ENCODE results near the gene HIC2.
"Not testable (repeated sequence)": the region's sequence is repeated elsewhere in the genome, so short reads cannot be mapped to it uniquely, and the experiment has no call there.

The HIC2 gene

GRCh38 chr22:21434378-21435233 lies 17.4 kb downstream of the HIC2 start:
- not testable (repeated sequence) for DNase-seq (ENCODE audit: low read depth)

DNA sequence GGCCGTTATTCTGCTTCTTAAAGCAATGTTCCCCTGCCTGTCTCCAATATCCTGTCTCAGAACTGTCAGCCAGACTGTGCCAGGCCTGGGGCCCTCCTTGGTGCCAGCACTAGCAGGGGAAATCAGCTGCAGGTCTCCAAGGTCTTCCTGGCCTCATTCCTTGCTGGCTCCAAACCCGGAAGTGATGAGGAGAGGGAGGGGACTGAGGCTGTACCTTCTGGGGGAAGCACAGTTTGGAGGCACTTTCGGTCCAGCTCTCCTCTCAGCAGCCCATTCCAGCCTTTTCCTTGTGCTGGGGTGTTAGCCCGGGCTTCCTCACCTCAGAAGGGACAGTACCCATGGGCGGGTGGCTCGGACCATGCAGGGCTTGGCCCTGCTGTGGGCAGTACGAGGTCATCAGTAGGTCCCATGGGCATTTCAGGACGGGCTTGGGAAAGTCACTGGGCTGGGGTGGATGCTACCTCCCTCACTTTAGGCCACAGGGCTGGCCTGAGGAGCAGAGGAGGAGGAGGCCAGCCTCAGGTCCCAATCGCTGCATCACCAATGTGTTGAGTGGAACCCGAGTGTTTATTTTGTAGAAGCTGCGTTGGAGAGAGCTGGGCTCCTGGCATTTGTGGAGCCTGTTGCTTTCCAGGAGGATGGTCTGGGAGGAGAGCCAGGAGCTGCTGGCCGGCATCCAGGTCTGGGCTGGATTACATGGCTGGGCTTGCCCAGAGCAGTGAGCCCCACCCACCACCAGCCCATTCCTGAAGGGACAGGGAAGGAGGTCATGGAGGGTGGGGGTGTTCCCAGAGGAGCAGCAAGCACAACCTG lies 19.0 kb downstream of the HIC2 start:
- not testable (repeated sequence) for DNase-seq (ENCODE audit: low read depth)

DNA sequence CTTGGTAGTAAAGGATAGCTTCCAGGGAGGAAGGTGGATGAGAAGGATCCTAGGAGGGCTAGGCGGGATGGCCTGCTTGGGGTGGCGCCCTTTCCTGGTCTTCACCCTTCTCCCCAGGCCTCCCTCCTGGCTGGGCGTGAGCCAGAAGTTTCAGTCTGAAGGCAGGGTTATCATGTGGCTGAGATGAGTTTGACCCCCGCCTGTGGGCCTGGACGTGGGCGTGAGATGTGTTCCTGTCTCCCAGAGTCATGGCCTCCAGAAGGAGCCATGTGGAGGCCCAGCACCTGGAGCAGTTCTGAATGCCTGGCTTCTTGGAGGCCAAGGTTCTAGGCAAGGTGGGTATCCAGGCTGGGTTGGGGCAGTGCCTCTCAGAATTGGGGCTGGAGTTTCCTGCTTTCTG lies 20.8 kb downstream of the HIC2 start:
- DNase-seq (ENCODE audit: low read depth): not testable (repeated sequence)

- DNase-seq (ENCODE audit: low read depth): not testable (repeated sequence)
These were observed 23.0 kb downstream of the HIC2 start for GRCh38 chr22:21440018-21440636.

- not testable (repeated sequence) for DNase-seq (ENCODE audit: low read depth)
These were observed 23.5 kb downstream of the HIC2 start for GRCh38 chr22:21440676-21441075.

- DNase-seq (ENCODE audit: low read depth): not testable (repeated sequence)
These were observed 24.0 kb downstream of the HIC2 start for GRCh38 chr22:21441170-21441569.

GRCh38 chr22:21442123-21442522 lies 25.0 kb downstream of the HIC2 start:
- DNase-seq (ENCODE audit: low read depth): not testable (repeated sequence)

DNA sequence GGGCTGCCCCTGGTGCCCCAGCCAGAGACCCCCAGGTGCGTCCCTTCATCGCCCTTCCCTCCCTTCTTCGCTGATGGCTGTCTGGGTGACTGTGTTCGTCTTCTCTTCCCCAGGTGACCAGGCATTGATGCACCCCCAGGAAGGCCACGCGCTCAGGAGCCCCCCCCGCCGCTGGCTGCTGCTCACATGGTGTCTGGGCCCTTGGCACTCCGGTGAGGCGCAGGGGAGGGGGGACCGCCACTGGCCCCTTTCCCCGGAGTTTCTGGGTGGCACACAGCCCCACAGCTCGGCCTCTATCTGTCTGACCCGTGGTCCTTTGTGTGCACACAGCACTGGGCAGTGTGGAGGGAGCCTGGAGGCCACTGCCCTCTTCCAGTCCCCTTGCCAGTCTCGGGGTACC lies 25.5 kb downstream of the HIC2 start:
- DNase-seq (ENCODE audit: low read depth): not testable (repeated sequence)

- DNase-seq (ENCODE audit: low read depth): no peak
These were observed 26.0 kb downstream of the HIC2 start for GRCh38 chr22:21443057-21443734.

DNA sequence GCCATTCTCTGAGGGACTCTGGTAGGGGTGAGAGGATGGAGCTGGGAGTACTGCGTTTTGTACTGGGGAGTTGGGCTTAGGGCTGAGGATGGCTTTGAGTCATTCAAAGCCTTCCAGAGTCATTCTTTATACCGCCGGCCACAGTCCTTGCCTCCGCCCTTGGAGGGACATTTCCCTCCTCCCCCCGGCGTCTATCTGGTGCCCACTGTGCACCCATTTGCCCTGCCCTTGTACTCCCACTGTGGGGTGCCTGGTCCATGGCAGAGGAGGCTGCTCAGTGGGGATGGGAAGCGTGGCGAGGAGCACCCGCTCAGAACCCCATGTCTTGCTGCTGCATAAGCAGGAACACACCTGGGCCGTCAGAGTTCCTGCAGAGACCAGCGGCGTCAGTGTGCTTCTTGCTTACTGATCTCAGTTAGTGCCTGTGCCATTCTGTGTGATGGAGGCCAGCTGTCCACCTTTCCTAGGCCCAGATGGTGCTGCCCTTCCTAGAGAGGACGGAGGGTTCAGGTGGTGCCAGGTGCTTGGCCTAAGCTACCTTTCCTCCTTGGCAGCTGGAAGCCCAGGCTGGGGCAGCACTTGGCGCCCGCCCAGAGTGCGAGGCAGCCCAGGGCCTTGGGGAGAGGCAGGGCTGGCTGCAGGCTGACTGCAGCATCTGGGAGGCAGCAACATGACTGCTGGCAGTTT lies 26.7 kb downstream of the HIC2 start:
- DNase-seq (ENCODE audit: low read depth): no peak

DNA sequence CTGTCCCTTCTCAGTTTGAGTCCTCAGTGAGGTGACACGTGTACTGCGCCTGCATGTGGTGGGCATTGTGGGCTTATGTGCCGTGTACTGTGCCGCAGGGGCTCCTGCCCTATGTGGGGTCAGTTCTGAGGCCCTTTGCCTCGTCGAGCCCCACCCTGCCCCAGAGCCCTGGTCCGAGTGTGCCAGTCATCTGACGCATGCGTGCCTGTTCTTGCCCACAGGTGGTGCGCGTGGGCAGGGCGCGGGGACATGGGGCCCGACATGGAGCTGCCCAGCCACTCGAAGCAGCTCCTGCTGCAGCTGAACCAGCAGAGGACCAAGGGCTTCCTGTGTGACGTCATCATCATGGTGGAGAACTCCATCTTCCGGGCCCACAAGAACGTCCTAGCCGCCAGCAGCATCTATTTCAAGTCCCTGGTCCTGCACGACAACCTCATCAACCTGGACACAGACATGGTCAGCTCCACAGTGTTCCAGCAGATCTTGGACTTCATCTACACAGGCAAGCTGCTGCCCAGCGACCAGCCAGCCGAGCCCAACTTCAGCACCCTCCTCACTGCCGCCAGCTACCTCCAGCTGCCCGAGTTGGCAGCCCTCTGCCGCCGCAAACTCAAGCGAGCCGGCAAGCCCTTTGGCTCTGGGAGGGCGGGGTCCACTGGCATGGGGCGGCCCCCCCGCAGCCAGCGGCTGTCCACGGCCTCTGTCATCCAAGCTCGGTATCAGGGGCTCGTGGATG lies 27.7 kb downstream of the HIC2 start:
- no peak for DNase-seq (ENCODE audit: low read depth)

DNA sequence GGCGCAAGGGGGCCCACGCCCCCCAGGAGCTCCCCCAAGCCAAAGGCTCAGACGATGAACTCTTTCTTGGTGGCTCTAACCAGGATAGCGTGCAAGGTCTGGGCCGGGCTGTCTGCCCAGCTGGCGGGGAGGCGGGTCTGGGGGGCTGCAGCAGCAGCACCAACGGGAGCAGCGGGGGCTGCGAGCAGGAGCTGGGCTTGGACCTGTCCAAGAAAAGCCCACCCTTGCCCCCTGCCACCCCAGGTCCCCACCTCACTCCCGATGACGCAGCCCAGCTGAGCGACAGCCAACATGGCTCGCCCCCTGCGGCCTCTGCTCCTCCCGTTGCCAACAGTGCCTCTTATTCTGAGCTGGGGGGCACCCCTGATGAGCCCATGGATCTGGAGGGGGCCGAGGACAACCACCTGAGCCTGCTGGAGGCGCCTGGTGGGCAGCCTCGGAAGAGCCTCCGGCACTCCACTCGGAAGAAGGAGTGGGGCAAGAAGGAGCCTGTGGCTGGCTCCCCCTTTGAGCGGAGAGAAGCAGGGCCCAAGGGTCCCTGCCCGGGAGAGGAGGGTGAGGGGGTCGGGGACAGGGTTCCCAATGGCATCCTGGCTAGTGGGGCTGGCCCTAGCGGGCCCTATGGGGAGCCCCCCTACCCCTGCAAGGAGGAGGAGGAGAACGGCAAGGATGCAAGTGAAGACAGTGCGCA lies 28.4 kb downstream of the HIC2 start:
- no peak for DNase-seq (ENCODE audit: low read depth)

DNA sequence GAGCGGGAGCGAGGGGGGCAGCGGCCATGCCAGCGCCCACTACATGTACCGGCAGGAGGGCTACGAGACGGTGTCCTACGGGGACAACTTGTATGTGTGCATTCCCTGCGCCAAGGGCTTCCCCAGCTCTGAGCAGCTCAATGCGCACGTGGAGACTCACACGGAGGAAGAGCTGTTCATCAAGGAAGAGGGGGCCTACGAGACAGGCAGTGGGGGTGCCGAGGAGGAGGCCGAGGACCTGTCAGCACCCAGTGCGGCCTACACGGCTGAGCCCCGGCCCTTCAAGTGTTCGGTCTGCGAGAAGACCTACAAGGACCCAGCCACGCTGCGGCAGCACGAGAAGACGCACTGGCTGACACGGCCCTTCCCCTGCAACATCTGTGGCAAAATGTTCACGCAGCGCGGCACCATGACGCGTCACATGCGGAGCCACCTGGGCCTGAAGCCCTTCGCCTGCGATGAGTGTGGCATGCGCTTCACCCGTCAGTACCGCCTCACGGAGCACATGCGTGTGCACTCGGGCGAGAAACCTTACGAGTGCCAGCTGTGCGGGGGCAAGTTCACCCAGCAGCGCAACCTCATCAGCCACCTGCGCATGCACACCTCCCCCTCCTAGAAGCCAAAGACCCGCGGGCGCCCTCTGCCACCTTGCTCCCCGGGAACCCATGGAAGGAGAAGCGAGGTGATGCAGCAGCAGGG lies 29.1 kb downstream of the HIC2 start:
- no peak for DNase-seq (ENCODE audit: low read depth)

GRCh38 chr22:21446827-21447690 lies 29.9 kb downstream of the HIC2 start:
- no peak for DNase-seq (ENCODE audit: low read depth)

DNA sequence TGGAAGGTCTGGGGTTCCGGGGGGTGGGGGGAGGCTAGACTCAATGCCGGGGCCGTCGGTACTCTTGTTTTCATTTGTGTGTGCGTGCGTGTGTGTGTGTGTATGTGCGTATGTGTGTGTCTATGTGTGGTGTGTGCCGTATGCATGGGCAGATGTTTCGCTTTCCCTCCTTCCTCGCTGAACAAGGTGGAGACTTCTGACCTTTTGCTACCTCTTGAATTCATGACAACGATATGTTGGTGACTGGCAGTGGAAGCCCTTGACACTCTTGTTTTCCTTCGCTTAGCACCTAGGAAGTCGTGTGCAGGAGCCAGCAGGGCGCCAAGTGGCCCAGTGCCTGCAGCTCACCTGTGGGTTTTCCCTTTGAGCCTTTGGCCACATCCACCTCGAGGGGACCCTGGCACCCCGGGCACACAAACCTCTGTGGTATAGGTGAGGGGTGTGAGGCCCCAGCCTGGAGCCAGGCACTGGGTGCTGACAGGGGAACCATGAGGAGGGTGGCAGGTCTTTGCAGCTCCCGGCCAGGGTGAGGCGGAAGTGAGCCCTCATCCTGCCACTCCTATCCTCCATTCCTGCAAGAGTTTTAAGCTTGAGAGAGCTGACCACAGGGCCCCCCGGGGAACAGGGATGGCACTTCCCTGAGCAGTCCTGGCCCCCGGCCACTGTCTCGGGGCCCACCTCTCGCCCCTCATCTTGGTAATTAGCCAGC lies 30.7 kb downstream of the HIC2 start:
- no peak for DNase-seq (ENCODE audit: low read depth)

- no peak for DNase-seq (ENCODE audit: low read depth)
These were observed 31.7 kb downstream of the HIC2 start for GRCh38 chr22:21448627-21449416.
